ENCODE measurements around the gene BMPER. TPM values are rescaled to one million over a fixed set of nuclear protein-coding genes. Genes with fewer than 3 reads are reported as not detected.

Gene BMPER
- polyA plus RNA-seq, 1 of the 3 experiments (the other 2 are of a cell fraction): 20.0 TPM

DNA sequence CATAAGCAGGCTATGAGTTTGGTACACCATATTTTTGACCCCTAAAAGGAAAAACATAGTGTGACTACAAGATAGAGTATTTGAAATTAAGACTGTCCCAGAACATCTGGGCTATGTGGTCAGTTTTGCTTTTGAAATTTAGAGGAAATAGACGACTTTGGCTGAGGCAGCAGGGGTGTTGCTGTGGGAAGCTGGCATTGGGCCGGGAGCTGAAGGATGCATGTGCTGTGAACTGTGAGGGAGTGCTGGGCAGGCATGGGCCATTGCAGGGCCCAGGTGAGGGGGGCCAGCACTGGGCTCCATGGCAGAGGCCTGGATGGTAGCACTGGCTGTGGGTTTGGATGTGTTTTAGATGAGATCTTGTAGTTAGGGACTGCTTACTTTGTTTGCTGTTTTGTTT lies 168.3 kb downstream of the BMPER start:
- Histone ChIP-seq H3K27me3 (ENCODE audit: insufficient read depth) (no peaks in the 10 kb centered on the region), H3K9me2 (no peaks in the 10 kb centered on the region), H3K9me3 (no peaks in the 10 kb centered on the region), H2AFZ (ENCODE audit: low read depth) (no peak overlapping the region), H3K4me1 (ENCODE audit: control insufficient read depth in 1 of 2, insufficient read depth in 2 of 2, low read depth in 1 of 2, low read length in 1 of 2) (peaks cover 0 to 30% of the 10 kb centered on the region in 2 experiments; a peak in 2 of 4 replicates), H3K4me3 (ENCODE audit: low read depth in 2 of 2, low read length in 1 of 2) (no peak overlapping the region), H3K9ac (no peak overlapping the region), H3K36me3 (replicated peaks in 1 of 2; ENCODE audit: control insufficient read depth in 1 of 2, insufficient read depth in 2 of 2, low read length in 1 of 2) (no peaks in the 10 kb centered on the region), H3F3A (replicated peaks; ENCODE audit: insufficient read depth) (peaks cover 22% of the 10 kb centered on the region), H3K79me2 (ENCODE audit: insufficient read depth) (no peaks in the 10 kb centered on the region), H3K27ac (ENCODE audit: low read depth in 2 of 2, low read length in 1 of 2) (no peak overlapping the region), H3K4me2 (no peak overlapping the region), H4K20me1 (ENCODE audit: insufficient read depth) (no peaks in the 10 kb centered on the region)
- TF ChIP-seq, protein P1, sequence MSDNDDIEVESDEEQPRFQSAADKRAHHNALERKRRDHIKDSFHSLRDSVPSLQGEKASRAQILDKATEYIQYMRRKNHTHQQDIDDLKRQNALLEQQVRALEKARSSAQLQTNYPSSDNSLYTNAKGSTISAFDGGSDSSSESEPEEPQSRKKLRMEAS (IDR thresholded peaks at IDR 0.05; ENCODE audit: low read depth): peak; percentile 38; the same call in 1 of the 2 replicates
- no peak for TF ChIP-seq GABPA (IDR thresholded peaks at IDR 0.05; ENCODE audit: low read depth)
- no peak for TF ChIP-seq MXI1 (IDR thresholded peaks at IDR 0.05; ENCODE audit: low read depth, low read length)
- no peak for TF ChIP-seq ZBTB33 (IDR thresholded peaks at IDR 0.05; ENCODE audit: borderline replicate concordance, low read depth)
- no peak for TF ChIP-seq ELF1 (IDR thresholded peaks at IDR 0.05)
- no peak for TF ChIP-seq YY1 (IDR thresholded peaks at IDR 0.05; ENCODE audit: low read depth)
- no peak for TF ChIP-seq GATA2 (CRISPR knock-in tag; IDR thresholded peaks at IDR 0.05)
- TF ChIP-seq, protein P2, sequence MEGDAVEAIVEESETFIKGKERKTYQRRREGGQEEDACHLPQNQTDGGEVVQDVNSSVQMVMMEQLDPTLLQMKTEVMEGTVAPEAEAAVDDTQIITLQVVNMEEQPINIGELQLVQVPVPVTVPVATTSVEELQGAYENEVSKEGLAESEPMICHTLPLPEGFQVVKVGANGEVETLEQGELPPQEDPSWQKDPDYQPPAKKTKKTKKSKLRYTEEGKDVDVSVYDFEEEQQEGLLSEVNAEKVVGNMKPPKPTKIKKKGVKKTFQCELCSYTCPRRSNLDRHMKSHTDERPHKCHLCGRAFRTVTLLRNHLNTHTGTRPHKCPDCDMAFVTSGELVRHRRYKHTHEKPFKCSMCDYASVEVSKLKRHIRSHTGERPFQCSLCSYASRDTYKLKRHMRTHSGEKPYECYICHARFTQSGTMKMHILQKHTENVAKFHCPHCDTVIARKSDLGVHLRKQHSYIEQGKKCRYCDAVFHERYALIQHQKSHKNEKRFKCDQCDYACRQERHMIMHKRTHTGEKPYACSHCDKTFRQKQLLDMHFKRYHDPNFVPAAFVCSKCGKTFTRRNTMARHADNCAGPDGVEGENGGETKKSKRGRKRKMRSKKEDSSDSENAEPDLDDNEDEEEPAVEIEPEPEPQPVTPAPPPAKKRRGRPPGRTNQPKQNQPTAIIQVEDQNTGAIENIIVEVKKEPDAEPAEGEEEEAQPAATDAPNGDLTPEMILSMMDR (IDR thresholded peaks at IDR 0.05): no peak
- TF ChIP-seq MEF2A (IDR thresholded peaks at IDR 0.05; ENCODE audit: borderline replicate concordance, low read depth): no peak
- WGBS (ENCODE audit: low lambda C conversion rate): 37% methylated on average over 2 of the region's 2 CpGs
- POLR2A ChIA-PET: no interaction called here
- no peak for DNase-seq
- CTCF ChIA-PET: interaction anchor here (1.0 to 4.3 kb wide), 2 partner anchors 14 to 18 kb away, joined by 4 to 14 read pairs; no protein-coding TSS in a partner anchor

- no peaks in the 10 kb centered on the region for H3K36me3 ChIP-seq (replicated peaks in 1 of 2; ENCODE audit: control insufficient read depth in 1 of 2, insufficient read depth in 2 of 2, low read length in 1 of 2)
- no peaks in the 10 kb centered on the region for H3K9me3 ChIP-seq
- no peak overlapping the region for H3K27ac ChIP-seq (ENCODE audit: low read depth in 2 of 2, low read length in 1 of 2)
- H3K4me1 ChIP-seq (ENCODE audit: control insufficient read depth in 1 of 2, insufficient read depth in 2 of 2, low read depth in 1 of 2, low read length in 1 of 2): peaks cover 0 to 26% of the 10 kb centered on the region in 2 experiments; a peak in 2 of 4 replicates
- H3K27me3 ChIP-seq (ENCODE audit: insufficient read depth): no peaks in the 10 kb centered on the region
- H2AFZ ChIP-seq (ENCODE audit: low read depth): no peak overlapping the region
- WGBS (ENCODE audit: low lambda C conversion rate): 73% methylated on average over 7 of the region's 7 CpGs
- H3K79me2 ChIP-seq (ENCODE audit: insufficient read depth): no peaks in the 10 kb centered on the region
- POLR2A ChIA-PET: no interaction called here
- TF ChIP-seq RXRA (IDR thresholded peaks at IDR 0.05; ENCODE audit: borderline replicate concordance, low read depth): no peak
- TF ChIP-seq, protein P3, sequence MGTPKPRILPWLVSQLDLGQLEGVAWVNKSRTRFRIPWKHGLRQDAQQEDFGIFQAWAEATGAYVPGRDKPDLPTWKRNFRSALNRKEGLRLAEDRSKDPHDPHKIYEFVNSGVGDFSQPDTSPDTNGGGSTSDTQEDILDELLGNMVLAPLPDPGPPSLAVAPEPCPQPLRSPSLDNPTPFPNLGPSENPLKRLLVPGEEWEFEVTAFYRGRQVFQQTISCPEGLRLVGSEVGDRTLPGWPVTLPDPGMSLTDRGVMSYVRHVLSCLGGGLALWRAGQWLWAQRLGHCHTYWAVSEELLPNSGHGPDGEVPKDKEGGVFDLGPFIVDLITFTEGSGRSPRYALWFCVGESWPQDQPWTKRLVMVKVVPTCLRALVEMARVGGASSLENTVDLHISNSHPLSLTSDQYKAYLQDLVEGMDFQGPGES (IDR thresholded peaks at IDR 0.05; ENCODE audit: low read depth, low read length): no peak
- TF ChIP-seq TAF1 (IDR thresholded peaks at IDR 0.05; ENCODE audit: borderline replicate concordance, low read depth, low read length): no peak
- TF ChIP-seq GATA2 (CRISPR knock-in tag; IDR thresholded peaks at IDR 0.05): no peak
- no peak for TF ChIP-seq ELF1 (IDR thresholded peaks at IDR 0.05)
- TF ChIP-seq, protein P4, sequence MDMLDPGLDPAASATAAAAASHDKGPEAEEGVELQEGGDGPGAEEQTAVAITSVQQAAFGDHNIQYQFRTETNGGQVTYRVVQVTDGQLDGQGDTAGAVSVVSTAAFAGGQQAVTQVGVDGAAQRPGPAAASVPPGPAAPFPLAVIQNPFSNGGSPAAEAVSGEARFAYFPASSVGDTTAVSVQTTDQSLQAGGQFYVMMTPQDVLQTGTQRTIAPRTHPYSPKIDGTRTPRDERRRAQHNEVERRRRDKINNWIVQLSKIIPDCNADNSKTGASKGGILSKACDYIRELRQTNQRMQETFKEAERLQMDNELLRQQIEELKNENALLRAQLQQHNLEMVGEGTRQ (IDR thresholded peaks at IDR 0.05; ENCODE audit: borderline replicate concordance, low read depth, low read length): no peak
- TF ChIP-seq RAD21 (IDR thresholded peaks at IDR 0.05; ENCODE audit: low read length): no peak
- TF ChIP-seq, protein P5, sequence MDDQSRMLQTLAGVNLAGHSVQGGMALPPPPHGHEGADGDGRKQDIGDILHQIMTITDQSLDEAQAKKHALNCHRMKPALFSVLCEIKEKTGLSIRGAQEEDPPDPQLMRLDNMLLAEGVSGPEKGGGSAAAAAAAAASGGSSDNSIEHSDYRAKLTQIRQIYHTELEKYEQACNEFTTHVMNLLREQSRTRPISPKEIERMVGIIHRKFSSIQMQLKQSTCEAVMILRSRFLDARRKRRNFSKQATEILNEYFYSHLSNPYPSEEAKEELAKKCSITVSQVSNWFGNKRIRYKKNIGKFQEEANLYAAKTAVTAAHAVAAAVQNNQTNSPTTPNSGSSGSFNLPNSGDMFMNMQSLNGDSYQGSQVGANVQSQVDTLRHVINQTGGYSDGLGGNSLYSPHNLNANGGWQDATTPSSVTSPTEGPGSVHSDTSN (IDR thresholded peaks at IDR 0.05): no peak
- H4K20me1 ChIP-seq (ENCODE audit: insufficient read depth): no peaks in the 10 kb centered on the region
- H3K4me3 ChIP-seq (ENCODE audit: low read depth in 2 of 2, low read length in 1 of 2): no peak overlapping the region
- H3K9me2 ChIP-seq: no peaks in the 10 kb centered on the region
- H3K9ac ChIP-seq: no peak overlapping the region
- CTCF ChIA-PET: interaction anchor here (1.0 to 4.3 kb wide), 2 partner anchors 14 to 17 kb away, joined by 4 to 14 read pairs; no protein-coding TSS in a partner anchor
- peaks cover 18% of the 10 kb centered on the region for H3F3A ChIP-seq (replicated peaks; ENCODE audit: insufficient read depth)
- H3K4me2 ChIP-seq: no peak overlapping the region
- no peak for DNase-seq
Measured at GRCh38 chr7:34074421-34074820, 169.1 kb downstream of the BMPER start.
